GM18873 (cell line): ENCODE measurements around the gene R3HDM2.

Experiments used
- ATAC-seq: cut with Tn5 transposase; IDR thresholded peaks from one replicate; pipeline ENCODE4 v1.9.1; 2021; ENCODE audit warnings: mild to moderate bottlenecking, moderate library complexity, moderate number of reproducible peaks; ENCODE audit not compliant: unreplicated experiment, low FRiP score

The R3HDM2 gene

DNA sequence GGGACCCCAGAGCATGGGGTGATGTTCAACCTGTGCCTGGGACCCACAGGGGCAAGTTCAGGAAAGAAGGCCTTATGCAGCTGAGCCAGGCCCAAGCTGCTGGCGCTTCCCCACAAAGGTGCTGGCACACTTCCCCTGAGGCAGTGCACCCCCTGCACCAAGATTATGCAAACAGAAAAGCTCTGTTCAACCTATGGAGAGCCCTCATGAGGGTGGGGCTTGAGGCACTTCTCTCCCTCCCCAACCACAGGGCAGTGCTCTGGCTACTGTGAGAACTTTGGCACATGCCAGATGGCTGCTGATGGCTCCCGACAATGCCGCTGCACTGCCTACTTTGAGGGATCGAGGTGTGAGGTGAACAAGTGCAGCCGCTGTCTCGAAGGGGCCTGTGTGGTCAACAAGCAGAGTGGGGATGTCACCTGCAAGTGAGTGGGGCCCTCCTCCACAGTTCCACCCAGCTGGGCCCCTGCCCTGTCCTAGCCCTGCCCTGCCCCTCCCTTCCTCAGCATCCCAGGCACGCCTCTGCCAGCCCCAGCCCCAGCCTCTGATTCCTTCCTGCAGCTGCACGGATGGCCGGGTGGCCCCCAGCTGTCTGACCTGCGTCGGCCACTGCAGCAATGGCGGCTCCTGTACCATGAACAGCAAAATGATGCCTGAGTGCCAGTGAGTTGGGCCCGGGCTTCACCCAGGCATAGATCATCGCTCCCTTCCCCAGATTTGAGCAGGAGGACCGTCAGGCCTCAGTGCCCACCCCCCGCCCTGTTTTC lies 219.7 kb downstream of the R3HDM2 start:
- no peak for ATAC-seq

DNA sequence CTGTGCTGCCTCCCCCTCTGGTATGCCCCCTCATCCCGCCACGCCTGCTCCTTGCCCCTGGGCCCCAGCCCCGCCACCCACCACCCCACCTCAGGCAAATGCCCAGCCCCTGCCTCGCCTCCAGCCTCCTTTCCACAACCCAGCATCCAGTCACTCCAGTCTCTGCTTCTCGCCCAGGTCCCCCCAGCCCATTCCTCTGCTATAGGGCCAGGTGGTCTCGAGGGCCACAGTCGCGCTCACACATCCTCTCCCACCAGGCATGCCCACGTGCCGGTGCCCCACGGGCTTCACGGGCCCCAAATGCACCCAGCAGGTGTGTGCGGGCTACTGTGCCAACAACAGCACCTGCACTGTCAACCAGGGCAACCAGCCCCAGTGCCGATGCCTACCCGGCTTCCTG lies 220.4 kb downstream of the R3HDM2 start:
- no peak for ATAC-seq

DNA sequence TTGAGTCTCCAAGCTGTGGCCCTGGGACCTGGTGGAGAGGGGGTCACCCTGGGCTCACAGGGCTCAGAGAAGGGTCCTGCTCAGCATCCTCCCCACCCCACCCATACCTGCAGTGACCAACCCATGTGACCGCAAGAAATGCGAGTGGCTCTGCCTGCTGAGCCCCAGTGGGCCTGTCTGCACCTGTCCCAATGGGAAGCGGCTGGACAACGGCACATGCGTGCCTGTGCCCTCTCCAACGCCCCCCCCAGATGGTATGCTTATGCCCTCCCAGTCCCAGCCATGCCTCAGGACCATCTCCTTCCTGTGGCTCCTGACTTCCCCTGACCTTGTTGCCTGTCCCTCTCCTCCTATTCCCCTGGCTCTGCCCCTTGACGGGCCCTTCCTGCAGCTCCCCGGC lies 220.9 kb downstream of the R3HDM2 start:
- no peak for ATAC-seq

DNA sequence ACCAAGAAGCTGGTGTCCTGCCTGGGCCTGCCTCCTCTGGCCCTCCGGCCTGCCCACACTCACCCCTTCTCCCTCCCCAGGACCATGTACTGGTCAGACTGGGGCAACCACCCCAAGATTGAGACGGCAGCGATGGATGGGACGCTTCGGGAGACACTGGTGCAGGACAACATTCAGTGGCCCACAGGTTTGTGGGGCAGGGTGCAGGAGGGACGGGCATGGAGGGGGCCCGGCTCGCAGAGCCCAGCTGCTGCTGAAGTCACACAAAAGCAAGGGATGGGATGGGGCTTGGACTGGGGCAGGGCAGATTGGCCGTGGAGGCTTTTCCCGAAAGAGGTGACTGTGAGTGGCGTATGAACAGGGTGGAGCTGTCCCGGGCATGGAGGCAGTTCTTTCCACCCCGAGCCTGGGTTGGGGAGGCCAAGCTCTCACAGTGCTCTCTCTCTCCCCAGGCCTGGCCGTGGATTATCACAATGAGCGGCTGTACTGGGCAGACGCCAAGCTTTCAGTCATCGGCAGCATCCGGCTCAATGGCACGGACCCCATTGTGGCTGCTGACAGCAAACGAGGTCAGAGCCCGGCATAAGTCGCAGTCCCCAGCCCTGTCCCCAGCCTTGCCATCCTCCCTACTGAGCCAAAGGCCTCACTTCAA lies 222.1 kb downstream of the R3HDM2 start:
- no peak for ATAC-seq

DNA sequence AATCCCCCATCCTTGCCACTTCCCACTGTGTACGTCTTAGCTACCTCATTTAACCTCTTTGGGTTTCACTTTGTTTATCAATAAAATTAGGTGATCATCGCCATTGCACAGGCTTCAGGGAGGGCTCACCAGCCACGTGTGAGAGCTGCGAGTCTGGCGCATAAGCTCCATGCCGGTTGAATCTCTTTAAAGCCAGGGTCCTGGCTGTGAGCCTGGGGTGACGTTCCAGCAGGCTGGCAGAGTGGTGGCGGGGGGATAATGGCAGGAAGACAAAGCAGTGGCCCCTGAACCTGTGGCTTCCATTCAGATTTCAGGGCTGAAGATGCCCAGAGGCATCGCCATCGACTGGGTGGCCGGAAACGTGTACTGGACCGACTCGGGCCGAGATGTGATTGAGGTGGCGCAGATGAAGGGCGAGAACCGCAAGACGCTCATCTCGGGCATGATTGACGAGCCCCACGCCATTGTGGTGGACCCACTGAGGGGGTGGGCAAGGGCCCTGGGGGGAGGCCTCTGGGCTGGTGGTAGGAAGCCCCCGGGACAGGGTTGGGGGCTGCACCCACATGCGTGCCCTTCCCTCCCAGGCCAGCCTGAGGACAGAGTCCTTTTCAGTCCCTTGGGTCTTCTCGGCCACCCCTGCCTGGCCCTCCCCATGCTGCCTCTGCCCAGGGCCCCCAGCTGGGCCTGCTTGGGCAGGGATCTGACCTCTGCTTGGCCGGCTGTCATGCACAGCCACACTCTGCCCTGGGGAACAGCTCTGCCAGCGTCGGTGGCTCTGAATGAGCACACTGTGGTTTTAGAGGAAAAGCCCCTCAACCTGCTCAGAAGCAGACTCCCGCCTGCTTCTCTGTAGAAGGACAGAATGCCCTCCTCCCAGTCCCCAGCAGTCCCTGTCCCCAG lies 222.9 kb downstream of the R3HDM2 start:
- ATAC-seq, result no peak

DNA sequence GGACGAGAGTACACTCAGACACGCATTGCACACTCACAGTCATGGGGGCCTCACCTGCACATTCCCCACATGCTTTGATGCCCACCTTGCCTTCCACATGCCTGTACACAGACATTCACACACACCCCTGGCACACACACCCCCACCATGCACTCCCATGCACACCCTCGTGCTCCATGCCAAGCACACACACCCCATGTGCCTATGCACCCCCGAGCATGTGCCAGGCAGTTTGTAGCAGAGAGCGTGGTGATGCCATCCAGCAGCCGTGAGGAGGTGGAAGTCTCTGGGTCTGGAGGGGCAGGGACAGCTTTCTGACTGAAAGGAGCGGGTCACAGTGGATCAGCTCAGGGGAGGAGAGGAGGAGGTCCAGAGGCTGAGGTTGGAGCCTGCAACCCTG lies 224.9 kb downstream of the R3HDM2 start:
- no peak for ATAC-seq

DNA sequence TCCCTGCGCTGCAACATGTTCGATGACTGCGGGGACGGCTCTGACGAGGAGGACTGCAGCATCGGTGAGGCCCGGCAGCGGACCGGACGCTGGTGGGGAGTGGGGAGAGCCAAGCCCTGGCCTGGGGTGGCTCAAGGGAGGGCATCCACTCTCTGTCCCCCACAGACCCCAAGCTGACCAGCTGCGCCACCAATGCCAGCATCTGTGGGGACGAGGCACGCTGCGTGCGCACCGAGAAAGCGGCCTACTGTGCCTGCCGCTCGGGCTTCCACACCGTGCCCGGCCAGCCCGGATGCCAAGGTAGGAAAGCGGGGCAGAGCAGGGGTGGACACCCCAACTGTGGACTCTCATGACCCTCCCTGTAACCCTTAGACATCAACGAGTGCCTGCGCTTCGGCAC lies 225.7 kb downstream of the R3HDM2 start:
- ATAC-seq, result no peak

DNA sequence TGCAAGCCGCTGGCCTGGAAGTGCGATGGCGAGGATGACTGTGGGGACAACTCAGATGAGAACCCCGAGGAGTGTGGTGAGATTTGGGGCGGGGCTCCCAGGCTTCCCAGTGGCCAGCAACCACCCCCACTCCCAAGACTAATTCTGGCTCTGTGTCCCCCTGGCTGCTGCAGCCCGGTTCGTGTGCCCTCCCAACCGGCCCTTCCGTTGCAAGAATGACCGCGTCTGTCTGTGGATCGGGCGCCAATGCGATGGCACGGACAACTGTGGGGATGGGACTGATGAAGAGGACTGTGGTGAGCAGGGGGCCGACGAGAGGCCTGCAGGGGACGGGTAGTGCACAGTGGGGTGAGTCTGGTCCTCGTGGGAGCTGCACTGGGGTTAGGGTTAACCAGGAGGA lies 226.4 kb downstream of the R3HDM2 start:
- ATAC-seq, result no peak

DNA sequence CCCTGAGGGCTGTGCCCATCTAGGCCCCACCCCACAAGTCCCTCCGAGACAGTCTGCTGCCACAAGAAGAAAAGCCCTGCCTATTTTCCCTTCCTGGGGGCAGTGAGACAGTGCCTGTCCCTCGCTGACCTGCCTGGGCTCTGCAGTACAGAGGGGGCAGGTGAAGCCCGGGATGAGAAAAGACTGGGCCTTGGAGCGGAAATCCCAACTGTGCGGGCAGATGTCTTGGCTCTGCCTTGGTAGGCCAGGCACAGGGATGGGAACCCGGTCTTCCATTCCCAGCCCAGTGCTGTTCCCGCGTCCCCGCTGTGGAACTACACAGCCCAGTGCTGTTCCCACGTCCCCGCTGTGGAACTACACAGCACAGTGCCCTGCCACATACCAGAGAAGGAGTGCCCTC lies 227.1 kb downstream of the R3HDM2 start:
- no peak for ATAC-seq
